ENCODE results near the gene TGFBI. TPM values are rescaled to one million over a fixed set of nuclear protein-coding genes. Genes with fewer than 3 reads are reported as not detected.

TGFBI gene
- total and polyA plus RNA-seq, 12 donors = 29.6 to 137 (median 50.4) TPM

DNA sequence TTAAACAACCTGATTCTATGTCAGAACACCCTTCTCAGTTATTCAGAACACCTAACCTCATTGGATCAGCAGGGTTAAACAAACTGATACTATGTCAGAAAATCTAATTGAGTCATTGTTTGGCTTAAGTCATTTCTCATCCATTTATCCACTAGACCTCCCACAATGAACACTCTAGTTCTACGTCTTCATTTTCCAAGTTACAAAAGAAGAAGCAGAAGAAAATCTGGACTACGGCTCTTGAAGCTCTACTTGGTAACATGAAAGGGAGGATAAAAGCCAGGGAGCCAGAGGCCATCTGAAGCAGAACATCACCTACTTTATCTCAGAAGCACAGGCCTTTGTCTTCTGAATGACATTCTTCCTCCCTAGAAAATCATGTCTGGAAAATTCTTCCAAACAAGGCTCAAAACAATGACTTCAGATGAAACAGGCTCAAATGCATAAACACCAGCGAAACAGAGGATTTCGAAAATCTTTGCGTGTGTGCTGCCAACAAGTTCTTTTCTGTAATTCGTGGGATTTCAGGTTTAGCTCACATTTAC is 35.4 kb upstream of the TGFBI start:
- intact Hi-C loops (cut with DNase I) = no loop called here
- Histone ChIP-seq H3K9me3 (peaks cover 0 to 5% (median 0%) of the 10 kb centered on the region in 11 donors), H3K27ac (peak overlapping the region in 8 of 10 donors; percentile 1 to 85 (median 39)), H3K4me1 (peaks cover 0 to 55% (median 11%) of the 10 kb centered on the region in 9 donors), H3K4me3 (no peak overlapping the region), H3K36me3 (no peaks in the 10 kb centered on the region), H3K27me3 (no peaks in the 10 kb centered on the region)
- TF ChIP-seq, protein P1, sequence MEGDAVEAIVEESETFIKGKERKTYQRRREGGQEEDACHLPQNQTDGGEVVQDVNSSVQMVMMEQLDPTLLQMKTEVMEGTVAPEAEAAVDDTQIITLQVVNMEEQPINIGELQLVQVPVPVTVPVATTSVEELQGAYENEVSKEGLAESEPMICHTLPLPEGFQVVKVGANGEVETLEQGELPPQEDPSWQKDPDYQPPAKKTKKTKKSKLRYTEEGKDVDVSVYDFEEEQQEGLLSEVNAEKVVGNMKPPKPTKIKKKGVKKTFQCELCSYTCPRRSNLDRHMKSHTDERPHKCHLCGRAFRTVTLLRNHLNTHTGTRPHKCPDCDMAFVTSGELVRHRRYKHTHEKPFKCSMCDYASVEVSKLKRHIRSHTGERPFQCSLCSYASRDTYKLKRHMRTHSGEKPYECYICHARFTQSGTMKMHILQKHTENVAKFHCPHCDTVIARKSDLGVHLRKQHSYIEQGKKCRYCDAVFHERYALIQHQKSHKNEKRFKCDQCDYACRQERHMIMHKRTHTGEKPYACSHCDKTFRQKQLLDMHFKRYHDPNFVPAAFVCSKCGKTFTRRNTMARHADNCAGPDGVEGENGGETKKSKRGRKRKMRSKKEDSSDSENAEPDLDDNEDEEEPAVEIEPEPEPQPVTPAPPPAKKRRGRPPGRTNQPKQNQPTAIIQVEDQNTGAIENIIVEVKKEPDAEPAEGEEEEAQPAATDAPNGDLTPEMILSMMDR (IDR thresholded peaks at IDR 0.05) = no peak
- DNase-seq (no peak), ATAC-seq (peak in 1 of 8 donors; percentile 7)
- 56 to 57% methylated on average over 6 of the region's 6 CpGs for WGBS, 2 donors

GRCh38 chr5:135993880-135994636 is 34.7 kb upstream of the TGFBI start:
- Histone ChIP-seq H3K4me1 (peaks cover 0 to 52% (median 11%) of the 10 kb centered on the region in 9 donors), H3K27ac (peak overlapping the region in 8 of 10 donors; percentile 1 to 85 (median 39)), H3K36me3 (no peaks in the 10 kb centered on the region), H3K27me3 (no peaks in the 10 kb centered on the region), H3K4me3 (no peak overlapping the region), H3K9me3 (peaks cover 0 to 5% (median 0%) of the 10 kb centered on the region in 11 donors)
- intact Hi-C loops (cut with DNase I) = loop anchor here in 1 of 10 donors (1.0 kb wide), 1 partner anchor 15 kb away; no protein-coding TSS in a partner anchor
- DNase-seq (no peak), ATAC-seq (peak in 6 of 8 donors; percentile 27 to 55 (median 45))
- TF ChIP-seq, protein P1 (IDR thresholded peaks at IDR 0.05) = no peak
- WGBS, 2 donors = 45 to 52% methylated on average over 6 of the region's 6 CpGs

DNA sequence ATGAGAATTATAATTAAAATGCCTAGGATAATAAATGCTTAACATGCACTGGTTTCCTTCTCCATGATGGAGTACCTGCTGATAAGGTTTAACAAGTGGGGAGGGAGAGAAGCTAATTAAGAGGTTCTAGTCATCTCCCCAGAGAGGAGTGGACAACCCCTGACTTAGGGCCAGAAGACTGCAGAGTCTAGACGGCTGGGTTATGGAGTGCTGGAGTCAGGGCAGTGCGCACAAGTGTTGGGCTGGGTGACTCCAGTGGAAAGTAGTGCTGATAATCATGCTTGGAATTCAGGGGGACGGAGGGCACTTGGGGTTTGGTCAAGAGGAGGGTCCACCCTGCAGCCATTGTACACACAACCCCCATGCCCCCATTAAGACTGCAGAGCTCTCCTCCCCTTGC is 32.8 kb upstream of the TGFBI start:
- WGBS, 2 donors = 83 to 92% methylated on average over 3 of the region's 3 CpGs
- no peak for ATAC-seq

GRCh38 chr5:135996611-135997010 is 32.2 kb upstream of the TGFBI start:
- ATAC-seq = no peak
- H3K9me3 ChIP-seq = no peaks in the 10 kb centered on the region
- no peak for DNase-seq
- H3K27me3 ChIP-seq = no peaks in the 10 kb centered on the region
- no peak overlapping the region for H3K4me3 ChIP-seq
- H3K27ac ChIP-seq = no peak overlapping the region
- H3K4me1 ChIP-seq = peaks cover 0 to 60% (median 11%) of the 10 kb centered on the region in 9 donors
- WGBS, 2 donors = 93 to 95% methylated on average over 2 of the region's 2 CpGs
- H3K36me3 ChIP-seq = no peaks in the 10 kb centered on the region
- intact Hi-C loops (cut with DNase I) = no loop called here
- TF ChIP-seq, protein P1 (IDR thresholded peaks at IDR 0.05) = no peak

More for the DNA sequence above, 32.8 kb upstream of the TGFBI start:
- H3K36me3 ChIP-seq = no peaks in the 10 kb centered on the region
- intact Hi-C loops (cut with DNase I) = no loop called here
- TF ChIP-seq, protein P1 (IDR thresholded peaks at IDR 0.05) = no peak
- no peak for DNase-seq
- H3K4me3 ChIP-seq = no peak overlapping the region
- H3K27me3 ChIP-seq = no peaks in the 10 kb centered on the region
- H3K4me1 ChIP-seq = peaks cover 0 to 56% (median 11%) of the 10 kb centered on the region in 9 donors
- H3K9me3 ChIP-seq = no peaks in the 10 kb centered on the region
- H3K27ac ChIP-seq = no peak overlapping the region
